K562 (cell line): Measurements from ENCODE around the gene DYRK1A. TPM values are rescaled to one million over a fixed set of nuclear protein-coding genes. Genes with fewer than 3 reads are reported as not detected.

Experiments
- ATAC-seq: fragments of 200-7000 bp; cut with Tn5 transposase; 3 replicates; pipeline ENCODE4 v1.9.1; 2020; ENCODE audit warnings: moderate library complexity
- BruUV-seq: library from RNA; stranded (reverse); fragments of 400-500 nt; replicated peaks from 2 replicates; lab custom pipeline; 2021; lab: Mats Ljungman, UMichigan
- CTCF ChIA-PET: fragments of 300-600 bp; formaldehyde crosslinking; extraction: SDS; loops from one replicate; lab custom pipeline; 2021; ENCODE audit warnings: low intra/inter-chr PET ratio; lab: Yijun Ruan, JAX
- POLR2A ChIA-PET: fragments of 300-600, 350-650 bp; sonication (Branson Sonifier 250); formaldehyde crosslinking; extraction: SDS; loops from one replicate; lab custom pipeline; 2021; ENCODE audit warnings: antibody characterized with exemption, inconsistent platforms; lab: Yijun Ruan, JAX
- DNase-seq, 4 experiments: peaks; one replicate each; pipeline versions ENCODE4 v3.0.0 to v3.0.0-alpha.2; 2011 to 2018; ENCODE audit warnings: low spot score in 3 of 4, mixed read lengths in 3 of 4; ENCODE audit errors: extremely low read depth in 1 of 4
- FAIRE-seq: peaks from 2 replicates; lab custom pipeline; 2011; peaks lifted over from hg19 to GRCh38; lab: Jason Lieb, UNC
- H2AFZ ChIP-seq: 2 replicates; pipeline ENCODE4 v1.6.0; 2011; ENCODE audit warnings: low read depth, low read length, control low read depth, inconsistent platforms
- H3K27ac ChIP-seq: fragments of 200-600 bp; 3 replicates; pipeline ENCODE4 v1.8.0; 2011; ENCODE audit warnings: low read depth, mild to moderate bottlenecking, control low read depth, inconsistent platforms, low read length, moderate library complexity, mixed read lengths; ENCODE audit errors: extremely low read depth
- H3K27me3 ChIP-seq, 2 experiments: fragments of 300-600 bp in 1 of 2; 2 replicates in 1 of 2; 3 replicates in 1 of 2; pipeline versions ENCODE4 v1.6.0 to v1.8.0; 2011; ENCODE audit warnings: inconsistent platforms in 2 of 2, low read length in 2 of 2, mild to moderate bottlenecking in 1 of 2, mixed read lengths in 1 of 2, moderate library complexity in 1 of 2; ENCODE audit not compliant: control insufficient read depth in 2 of 2, insufficient read depth in 2 of 2
- H3K36me3 ChIP-seq: fragments of 300-600 bp; 3 replicates; pipeline ENCODE4 v1.8.0; 2011; ENCODE audit warnings: mild to moderate bottlenecking, low read length, inconsistent platforms; ENCODE audit not compliant: control insufficient read depth, insufficient read depth
- H3K4me1 ChIP-seq, 2 experiments: fragments of 200-600 bp in 1 of 2; replicated peaks in 1 of 2; 2 replicates in 1 of 2; 3 replicates in 1 of 2; pipeline versions ENCODE4 v1.5.1 to v1.8.0; 2011; ENCODE audit warnings: inconsistent platforms in 2 of 2, low read length in 2 of 2, mild to moderate bottlenecking in 1 of 2, mixed read lengths in 1 of 2, moderate library complexity in 1 of 2; ENCODE audit not compliant: control insufficient read depth in 2 of 2, insufficient read depth in 2 of 2
- H3K4me2 ChIP-seq: 2 replicates; pipeline ENCODE4 v1.6.1; 2011; ENCODE audit warnings: low read length, control low read depth, inconsistent platforms, mixed read lengths; ENCODE audit not compliant: insufficient read depth
- H3K4me3 ChIP-seq: fragments of 200-600 bp; sonication (generic), shearing (Covaris generic); 2 replicates; pipeline ENCODE4 v1.5.1; 2016; ENCODE audit warnings: control low read depth, inconsistent platforms
- H3K79me2 ChIP-seq: fragments of 200-600 bp; 3 replicates; pipeline ENCODE4 v1.8.0; 2011; ENCODE audit warnings: low read length, inconsistent platforms; ENCODE audit not compliant: control insufficient read depth, insufficient read depth
- H3K9ac ChIP-seq, 2 experiments: 2 replicates each; pipeline versions ENCODE4 v1.6.0 to v1.6.1; 2011; ENCODE audit warnings: low read depth in 2 of 2, low read length in 2 of 2, control low read depth in 1 of 2, inconsistent platforms in 1 of 2, mild to moderate bottlenecking in 1 of 2, mixed read lengths in 1 of 2; ENCODE audit not compliant: insufficient read depth in 1 of 2
- H3K9me1 ChIP-seq: one replicate; pipeline ENCODE4 v1.6.0; 2011; ENCODE audit warnings: inconsistent platforms, mild to moderate bottlenecking, low read length, moderate library complexity; ENCODE audit not compliant: control insufficient read depth, insufficient read depth
- H3K9me3 ChIP-seq: replicated peaks from 2 replicates; pipeline ENCODE4 v1.5.1; 2011; ENCODE audit warnings: low read depth, low read length, inconsistent platforms; ENCODE audit not compliant: control insufficient read depth, insufficient read depth
- H4K20me1 ChIP-seq: replicated peaks from 2 replicates; pipeline ENCODE4 v1.6.1; 2011; ENCODE audit warnings: low read length, inconsistent platforms, mixed read lengths; ENCODE audit not compliant: control insufficient read depth, insufficient read depth
- BCLAF1 ChIP-seq, 2 experiments: fragments of 450-650 bp in 1 of 2; IDR thresholded peaks; 2 replicates each; pipeline ENCODE4 v1.6.1; 2011 to 2017; ENCODE audit warnings: low read depth in 2 of 2, antibody characterized with exemption in 1 of 2, borderline replicate concordance in 1 of 2, low read length in 1 of 2, mild to moderate bottlenecking in 1 of 2, mixed read lengths in 1 of 2; ENCODE audit not compliant: control insufficient read depth in 1 of 2
- CBX3 ChIP-seq, 2 experiments: IDR thresholded peaks; 1 replicate in 1 of 2; 2 replicates in 1 of 2; pipeline ENCODE4 v1.6.1; 2012; ENCODE audit warnings: inconsistent platforms in 2 of 2, low read length in 2 of 2, borderline replicate concordance in 1 of 2, control low read depth in 1 of 2
- DACH1 ChIP-seq: fragments of 450-650 bp; IDR thresholded peaks from 2 replicates; pipeline ENCODE4 v1.6.1; 2018; ENCODE audit not compliant: partially characterized antibody
- GTF2B ChIP-seq: IDR thresholded peaks from 2 replicates; pipeline ENCODE4 v1.6.1; 2011; ENCODE audit not compliant: insufficient read length; ENCODE audit errors: extremely low read depth
- HMG20B ChIP-seq: fragments of 250-450 bp; sonication (Bioruptor Pico); IDR thresholded peaks from 2 replicates; pipeline ENCODE4 v1.5.0; 2021; ENCODE audit warnings: mild to moderate bottlenecking
- HOMEZ ChIP-seq: fragments of 250-450 bp; sonication (Bioruptor Pico); IDR thresholded peaks from 2 replicates; pipeline ENCODE4 v1.4.0; 2020; ENCODE audit warnings: mild to moderate bottlenecking, moderate library complexity
- MAFG ChIP-seq: fragments of 450-650 bp; conservative IDR thresholded peaks from 2 replicates; pipeline ENCODE4 v1.6.1; 2016; ENCODE audit warnings: missing genetic modification characterization, missing compliant biosample characterization
- MCM3 ChIP-seq: fragments of 450-650 bp; IDR thresholded peaks from 2 replicates; pipeline ENCODE4 v1.6.1; 2016
- POLR2H ChIP-seq: IDR thresholded peaks from 2 replicates; pipeline ENCODE4 v1.6.1; 2016; ENCODE audit warnings: missing genetic modification characterization, low read depth, mild to moderate bottlenecking, control low read depth, missing compliant biosample characterization, moderate library complexity
- RB1 ChIP-seq: fragments of 450-650 bp; IDR thresholded peaks from 2 replicates; pipeline ENCODE4 v1.6.1; 2017; ENCODE audit warnings: low read depth, mild to moderate bottlenecking
- SAP30 ChIP-seq: fragments of 200-600 bp; sonication (generic); IDR thresholded peaks from 2 replicates; pipeline ENCODE4 v1.6.1; 2012; ENCODE audit warnings: borderline replicate concordance, low read depth, mild to moderate bottlenecking, moderate library complexity, low read length, control low read depth, inconsistent platforms; ENCODE audit not compliant: insufficient read depth, poor library complexity, severe bottlenecking
- SFPQ ChIP-seq: fragments of 200-400 bp; formaldehyde crosslinking; IDR thresholded peaks from 2 replicates; pipeline ENCODE4 v1.6.1; 2017; ENCODE audit warnings: mild to moderate bottlenecking, low read depth, low read length, moderate library complexity
- ZNF695 ChIP-seq: fragments of 450-650 bp; formaldehyde crosslinking; IDR thresholded peaks from 2 replicates; pipeline ENCODE4 v1.4.0; 2020; ENCODE audit warnings: mild to moderate bottlenecking, moderate library complexity
- WGBS: fragments of 100-300 bp; shearing (Covaris generic); methylation state at CpG from one replicate; pipeline ENCODE4 v1.1.6; 2016; ENCODE audit warnings: low coverage, mixed read lengths; ENCODE audit not compliant: insufficient coverage; ENCODE audit errors: missing lambda C conversion rate; 5-methylcytosine and 5-hydroxymethylcytosine counted together
- in situ Hi-C: fragments of 300-500 bp; cut with MboI; formaldehyde crosslinking; loops from 4 replicates; pipeline ENCODE4 v1.15.0; 2018; ENCODE audit warnings: inconsistent platforms, mixed read lengths
- intact Hi-C: fragments of 100-400 bp; cut with micrococcal nuclease; formaldehyde crosslinking; loops from 2 replicates; pipeline ENCODE4 v1.14.2; 2022
- polyA plus RNA-seq, 8 experiments: library from polyadenylated mRNA; depleted of rRNA in 4 of 8; stranded (reverse) in 5 of 8; unstranded in 3 of 8; fragments of >200 nt; fragmentation: Nextera tagmentation in 2 of 8; fragmentation: Illumina TruSeq in 1 of 8; extraction: Ambion mirVana in 2 of 8; extraction: Trizol in 1 of 8; gene quantifications; 2 replicates each; pipeline versions ENCODE4 v1.2.1 to v1.2.3, GENCODE V29; 2011 to 2014; ENCODE audit warnings: inconsistent platforms in 1 of 8, missing spikeins in 1 of 8
- total RNA-seq, 7 experiments: library from RNA; depleted of rRNA in 6 of 7; stranded (reverse); fragments of >200 nt in 6 of 7; fragmentation: Illumina TruSeq in 2 of 7; extraction: Trizol in 2 of 7; gene quantifications; 2 replicates each; pipeline versions ENCODE4 v1.2.1 to v1.2.3, GENCODE V29; 2011 to 2021; ENCODE audit warnings: low replicate concordance in 1 of 7

Gene DYRK1A
- total and polyA plus RNA-seq, 9 of the 15 experiments (the other 6 are each of a cell fraction or from before 2014, with no cell fraction given) = 3.7 to 64.8 (median 42.3) TPM

DNA sequence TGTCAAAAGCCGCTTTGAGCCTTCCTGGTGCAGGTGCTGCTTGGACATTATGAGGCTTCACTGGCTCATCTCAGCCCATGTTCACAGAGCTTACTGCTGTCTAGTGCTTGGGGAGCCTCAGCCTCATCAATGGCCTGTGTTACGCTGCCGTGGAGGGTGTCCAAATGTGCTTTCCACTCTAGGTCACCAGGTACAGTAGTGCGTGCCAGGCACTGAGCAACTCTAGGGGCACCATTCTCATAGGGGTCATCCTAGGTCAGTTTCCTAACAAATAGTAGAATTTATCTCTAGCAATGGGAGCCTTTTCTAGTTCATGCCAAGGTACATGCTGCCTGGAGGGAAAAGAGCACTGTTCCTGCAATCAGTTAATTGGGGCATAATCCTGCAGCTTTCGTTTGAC is 193.8 kb downstream of the DYRK1A start:
- intact Hi-C loops (loop anchor here (5.0 to 10.0 kb wide), 2 partner anchors 98 to 336 kb away; no protein-coding TSS in a partner anchor), in situ Hi-C loops (no loop called here)
- no peak for FAIRE-seq
- no peaks in the 10 kb centered on the region for H3K36me3 ChIP-seq
- no peak overlapping the region for H3K4me2 ChIP-seq
- WGBS = 96% methylated on average over 5 of the region's 5 CpGs
- no peak for DNase-seq
- CTCF ChIA-PET = no interaction called here
- POLR2A ChIA-PET = no interaction called here
- TF ChIP-seq MCM3 (no peak), MAFG (no peak), ZNF695 (CRISPR knock-in tag) (no peak), BCLAF1 (IDR thresholded peaks at IDR 0.05; ENCODE audit: borderline replicate concordance in 1 of 2, control insufficient read depth in 1 of 2, low read depth in 2 of 2, low read length in 1 of 2) (no peak), CBX3 (IDR thresholded peaks at IDR 0.05; ENCODE audit: borderline replicate concordance in 1 of 2, low read length in 2 of 2) (no peak), RB1 (no peak), SFPQ (no peak), POLR2H (tag) (no peak), GTF2B (no peak), HMG20B (CRISPR knock-in tag) (no peak), SAP30 (no peak), DACH1 (no peak), HOMEZ (CRISPR knock-in tag) (no peak)
- ATAC-seq = no peak
- no TSS peak for BruUV-seq
- peaks cover 28 to 42% of the 10 kb centered on the region in 2 experiments for H3K4me1 ChIP-seq
- no peak overlapping the region for H2AFZ ChIP-seq
- peaks cover 10% of the 10 kb centered on the region for H3K79me2 ChIP-seq
- no peaks in the 10 kb centered on the region for H3K27me3 ChIP-seq
- no peak overlapping the region for H3K27ac ChIP-seq
- no peaks in the 10 kb centered on the region for H3K9me1 ChIP-seq
- no peak overlapping the region for H3K4me3 ChIP-seq
- H4K20me1 ChIP-seq = no peaks in the 10 kb centered on the region
- no peak overlapping the region for H3K9ac ChIP-seq
- H3K9me3 ChIP-seq = peaks cover 10% of the 10 kb centered on the region
